Ovary (tissue), 3 donors: ENCODE results near the gene MAN1C1.

Experiments used
- CTCF ChIP-seq, 3 donors: fragments of 450-650 bp in 2 of 3; fragments of 200-600 bp in 1 of 3; IDR thresholded peaks; one replicate each; pipeline versions ENCODE4 v1.5.1 to v1.8.0; 2016 to 2022; ENCODE audit warnings: antibody characterized with exemption in 3 of 3, mild to moderate bottlenecking in 1 of 3
- POLR2A ChIP-seq: fragments of 450-650 bp; IDR thresholded peaks from one replicate; pipeline ENCODE4 v1.6.1; 2017; ENCODE audit warnings: antibody characterized with exemption, mild to moderate bottlenecking, moderate library complexity
- donor health status: DM: no; HTN: no; CAD: no.

GRCh38 chr1:25620701-25621350 lies 4.2 kb downstream of the MAN1C1 start:
- TF ChIP-seq POLR2A (no peak), CTCF (IDR thresholded peaks at IDR 0.05) (no peak)
